Stimulated activated naive CD4-positive, alpha-beta T cell (primary cell): ENCODE data around the gene TCEANC2.
A peak's percentile ranks its signal among the peaks of the same experiment; 100 is the strongest.
"Not testable (repeated sequence)": the region's sequence is repeated elsewhere in the genome, so short reads cannot be mapped to it uniquely, and the experiment has no call there.

Experiments used
- DNase-seq, 6 experiments: peaks; one replicate each; lab custom pipeline; 2025; lab: John Stamatoyannopoulos, UW

Gene TCEANC2

DNA sequence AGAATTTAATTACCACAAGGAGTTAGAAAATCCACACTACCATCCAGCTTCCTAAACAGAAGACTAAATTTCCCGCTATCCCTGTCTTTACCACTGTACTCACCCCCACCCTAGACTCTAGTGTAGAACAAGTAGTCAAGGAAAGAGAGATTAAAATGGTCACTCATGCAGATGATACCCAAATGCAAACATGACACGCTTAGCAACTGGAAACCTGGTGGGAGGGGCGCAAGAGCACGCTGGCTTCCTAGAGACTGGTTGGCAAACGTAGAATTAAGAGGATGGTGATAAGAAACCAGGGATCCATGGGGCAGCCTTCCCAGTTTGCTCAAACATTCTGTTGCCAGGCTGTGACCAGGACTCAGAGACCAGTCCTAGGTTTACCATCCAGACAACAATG, 25.6 kb upstream of the TCEANC2 start:
- DNase-seq, result no peak

GRCh38 chr1:54028306-54029251, 24.8 kb upstream of the TCEANC2 start:
- no peak for DNase-seq

GRCh38 chr1:54037476-54037875, 15.9 kb upstream of the TCEANC2 start:
- no peak for DNase-seq

DNA sequence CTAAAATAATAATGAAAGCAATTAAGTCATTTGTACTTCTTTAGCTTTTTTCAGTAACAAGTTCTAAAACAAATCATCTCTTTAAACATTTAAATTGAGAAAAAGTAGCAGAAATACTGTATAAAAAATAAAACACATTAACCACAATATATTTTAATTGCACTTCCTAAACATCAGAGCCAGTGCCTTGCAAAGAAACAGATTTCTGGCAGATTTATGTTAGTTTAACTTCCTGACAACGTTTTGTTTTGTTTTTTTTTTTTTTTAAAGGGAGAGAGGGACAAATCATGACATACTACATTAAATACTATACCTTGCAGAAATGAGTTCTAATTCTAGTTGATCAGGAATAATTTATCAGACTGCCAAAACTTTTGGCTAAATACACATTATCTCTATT, 11.6 kb upstream of the TCEANC2 start:
- DNase-seq, result no peak

- DNase-seq, result no peak
Measured at GRCh38 chr1:54045496-54045895, 7.9 kb upstream of the TCEANC2 start.

- DNase-seq, result no peak
Measured at GRCh38 chr1:54046671-54047383, 6.6 kb upstream of the TCEANC2 start.

DNA sequence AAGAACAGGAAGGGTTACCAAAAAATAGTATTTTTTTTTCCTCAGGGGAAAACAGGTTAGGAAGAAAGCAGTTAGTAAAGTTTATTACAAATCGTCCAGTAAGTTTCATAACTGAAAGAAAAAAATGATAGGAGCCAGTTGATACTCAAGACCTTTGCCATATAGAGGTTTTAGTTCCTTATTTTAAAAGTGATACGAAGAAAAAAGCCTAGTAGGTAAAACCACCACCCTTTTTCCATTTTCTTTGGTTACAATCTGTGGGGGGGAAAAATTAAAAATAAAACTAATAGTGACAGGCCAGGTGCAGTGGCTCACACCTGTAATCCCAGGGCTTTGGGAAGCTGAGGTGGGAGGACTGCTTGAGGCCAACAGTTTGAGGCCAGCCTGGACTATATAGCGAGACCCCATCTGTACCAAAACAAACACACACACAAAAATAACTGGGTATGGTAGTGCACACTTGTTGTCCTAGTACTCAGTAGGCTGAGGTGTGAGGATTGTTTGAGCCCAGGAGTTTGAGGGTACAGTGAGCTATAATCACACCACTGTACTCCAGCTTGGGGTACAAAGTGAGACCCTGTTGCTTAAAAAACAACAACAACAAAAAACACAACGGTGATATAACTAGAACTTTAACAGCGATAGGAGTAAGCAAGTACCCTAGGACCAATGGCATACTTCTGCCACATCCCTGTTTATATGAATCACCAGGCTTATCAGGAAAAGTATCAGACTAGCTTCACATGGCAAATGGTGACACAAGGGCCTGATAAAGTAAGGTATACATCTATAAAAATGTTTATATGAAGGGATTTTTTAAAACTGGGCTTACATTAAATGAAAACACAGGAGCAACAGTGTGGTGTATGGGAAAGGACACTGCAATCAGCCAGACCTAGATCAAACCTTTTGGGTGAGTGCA, 5.8 kb upstream of the TCEANC2 start:
- DNase-seq, result no peak

DNA sequence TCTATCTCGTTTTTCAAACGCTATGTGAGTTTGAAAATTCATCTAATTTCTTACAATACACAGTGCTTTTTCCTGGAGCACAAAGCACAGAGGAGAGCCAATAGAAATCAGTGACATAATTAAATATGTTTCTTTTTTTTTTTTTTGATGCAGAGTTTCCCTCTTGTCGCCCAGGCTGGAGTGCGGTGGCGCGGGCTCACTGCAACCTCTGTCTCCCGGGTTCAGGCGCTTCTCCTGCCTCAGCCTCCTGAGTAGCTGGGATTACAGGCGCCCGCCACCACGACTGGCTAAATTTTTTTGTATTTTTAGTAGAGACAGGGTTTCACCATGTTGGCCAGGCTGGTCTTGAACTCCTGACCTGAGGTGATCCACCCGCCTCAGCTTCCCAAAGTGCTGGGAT, 3.0 kb upstream of the TCEANC2 start:
- DNase-seq, result not testable (repeated sequence)

GRCh38 chr1:54051933-54052430, 1.4 kb upstream of the TCEANC2 start:
- DNase-seq, result no peak

- peak in 5 of 6 experiments; percentile 39 to 65 (median 42) for DNase-seq
Measured at GRCh38 chr1:54052431-54052933, 926 bp upstream of the TCEANC2 start.

- no peak for DNase-seq
Measured at GRCh38 chr1:54053745-54054437, 483 bp downstream of the TCEANC2 start.

- peak in 1 of 6 experiments; percentile 7 for DNase-seq
Measured at GRCh38 chr1:54054438-54054749, 986 bp downstream of the TCEANC2 start.

DNA sequence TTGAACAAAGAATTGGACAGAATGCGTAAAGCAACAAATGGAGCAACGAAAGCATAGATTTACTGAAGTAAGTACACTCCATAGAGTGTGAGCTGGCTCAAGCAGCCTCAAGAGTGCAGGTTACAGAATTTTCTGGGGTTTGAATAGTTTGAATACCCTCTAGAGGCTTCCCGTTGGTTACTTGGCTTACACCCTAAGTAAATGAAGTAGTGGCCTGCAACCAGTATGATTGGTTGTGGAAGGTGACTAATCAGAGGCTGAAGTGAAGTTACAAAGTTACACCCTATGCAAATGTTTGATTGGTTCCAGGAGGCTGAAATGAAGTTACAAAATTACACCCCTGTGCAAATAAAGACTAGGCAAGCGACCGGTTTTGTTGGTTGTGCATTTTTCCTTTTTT, 10.9 kb downstream of the TCEANC2 start:
- no peak for DNase-seq

GRCh38 chr1:54069791-54070170, 16.4 kb downstream of the TCEANC2 start:
- no peak for DNase-seq

- peak in 3 of 6 experiments; percentile 27 to 60 (median 57) for DNase-seq
Measured at GRCh38 chr1:54070171-54070837, 16.9 kb downstream of the TCEANC2 start.

DNA sequence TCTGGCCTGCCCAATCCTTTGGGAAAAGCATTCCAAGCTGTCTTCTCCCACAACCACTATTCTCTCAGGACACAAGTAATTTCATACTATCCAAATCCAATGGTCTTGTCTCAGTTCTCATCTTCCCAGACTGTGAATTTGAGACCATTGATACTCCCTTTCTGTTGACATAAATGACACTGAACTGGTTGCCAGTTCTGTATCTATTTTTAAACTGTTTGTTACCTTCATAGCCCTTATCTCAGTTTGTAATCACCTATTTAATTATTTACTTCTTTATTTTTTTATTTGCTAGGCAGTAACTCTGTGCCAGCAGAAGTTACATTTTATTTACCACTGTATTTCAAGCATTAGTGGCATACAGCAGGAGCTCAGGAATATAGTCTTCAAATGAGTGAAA, 24.0 kb downstream of the TCEANC2 start:
- DNase-seq, result no peak

GRCh38 chr1:54080598-54081049, 27.2 kb downstream of the TCEANC2 start:
- DNase-seq, result peak in 1 of 6 experiments; percentile 1

- peak in 5 of 6 experiments; percentile 8 to 41 (median 23) for DNase-seq
Measured at GRCh38 chr1:54081306-54082270, 28.2 kb downstream of the TCEANC2 start.

DNA sequence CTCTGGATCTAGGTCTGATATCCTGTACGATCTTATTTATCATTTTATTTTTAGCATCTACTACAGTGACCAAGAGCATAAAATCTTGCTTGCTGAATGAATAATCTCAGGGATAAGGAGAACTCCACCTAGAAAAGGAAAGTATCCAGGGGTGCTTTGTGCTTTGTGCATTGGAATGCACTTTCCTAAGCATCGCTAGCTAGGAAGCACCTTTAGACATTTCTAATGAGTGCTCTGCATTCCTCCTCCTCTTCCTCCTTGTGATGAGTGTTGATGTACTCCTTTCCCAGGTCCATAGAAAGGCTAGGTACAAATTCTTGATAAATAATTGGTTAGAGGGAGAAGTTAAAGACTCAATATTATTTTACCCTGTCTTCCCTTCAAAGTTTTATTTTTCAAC, 31.4 kb downstream of the TCEANC2 start:
- peak in 2 of 6 experiments; percentile 4 to 39 for DNase-seq
